ENCODE results near the gene PICALM.

GRCh38 chr11:86016451-86016850 is 52.4 kb downstream of the PICALM start:
- no peak for TF ChIP-seq CTCF (IDR thresholded peaks at IDR 0.05)
- TF ChIP-seq POLR2A (IDR thresholded peaks at IDR 0.05) = no peak
- no peak for TF ChIP-seq EP300 (IDR thresholded peaks at IDR 0.05)
